Measurements from ENCODE around the gene KCNK1. TPM values are rescaled to one million over a fixed set of nuclear protein-coding genes. Genes with fewer than 3 reads are reported as not detected.

Gene KCNK1
- total RNA-seq, 1 experiment from 2014 or later: not detected

GRCh38 chr1:233625087-233625486 is 11.2 kb downstream of the KCNK1 start:
- Histone ChIP-seq H3K27me3 (replicated peaks; ENCODE audit: control insufficient read depth, insufficient read depth, low read length) (no peaks in the 10 kb centered on the region), H3K4me1 (no peaks in the 10 kb centered on the region), H3K4me3 (ENCODE audit: low read depth, low read length) (no peak overlapping the region), H3K36me3 (ENCODE audit: control insufficient read depth, insufficient read depth, low read length) (no peaks in the 10 kb centered on the region), H3K9me3 (no peaks in the 10 kb centered on the region)
- H3K9me3 Mint-ChIP-seq (ENCODE audit: unreplicated experiment): no peaks in the 10 kb centered on the region
- no peak for DNase-seq
- H3K36me3 Mint-ChIP-seq (ENCODE audit: insufficient read depth, unreplicated experiment): no peaks in the 10 kb centered on the region
- POLR2A ChIA-PET: no interaction called here
- CTCF ChIA-PET: no interaction called here
- intact Hi-C loops (cut with micrococcal nuclease; ENCODE audit: unreplicated experiment): no loop called here
- no peak overlapping the region for H3K27ac Mint-ChIP-seq (ENCODE audit: unreplicated experiment)
- no peak for TF ChIP-seq CTCF (IDR thresholded peaks at IDR 0.05; ENCODE audit: insufficient read depth in 1 of 2, low read depth in 1 of 2, low read length in 1 of 2, severe bottlenecking in 1 of 2, unreplicated experiment in 1 of 2)
- no TSS peak for BruUV-seq (replicated peaks)
- peaks cover 19% of the 10 kb centered on the region for H3K27me3 Mint-ChIP-seq (ENCODE audit: insufficient read depth, unreplicated experiment)
- H3K4me1 Mint-ChIP-seq (ENCODE audit: low read depth, unreplicated experiment): no peaks in the 10 kb centered on the region
- no peak overlapping the region for H3K4me3 Mint-ChIP-seq (ENCODE audit: unreplicated experiment)

- H3K4me1 ChIP-seq: no peaks in the 10 kb centered on the region
- no peaks in the 10 kb centered on the region for H3K9me3 Mint-ChIP-seq (ENCODE audit: unreplicated experiment)
- H3K36me3 Mint-ChIP-seq (ENCODE audit: insufficient read depth, unreplicated experiment): no peaks in the 10 kb centered on the region
- intact Hi-C loops (cut with micrococcal nuclease; ENCODE audit: unreplicated experiment): no loop called here
- POLR2A ChIA-PET: no interaction called here
- H3K4me1 Mint-ChIP-seq (ENCODE audit: low read depth, unreplicated experiment): no peaks in the 10 kb centered on the region
- no peak for TF ChIP-seq CTCF (IDR thresholded peaks at IDR 0.05; ENCODE audit: insufficient read depth in 1 of 2, low read depth in 1 of 2, low read length in 1 of 2, severe bottlenecking in 1 of 2, unreplicated experiment in 1 of 2)
- H3K36me3 ChIP-seq (ENCODE audit: control insufficient read depth, insufficient read depth, low read length): no peaks in the 10 kb centered on the region
- H3K4me3 Mint-ChIP-seq (ENCODE audit: unreplicated experiment): no peak overlapping the region
- no peak for DNase-seq
- BruUV-seq (replicated peaks): no TSS peak
- no peak overlapping the region for H3K4me3 ChIP-seq (ENCODE audit: low read depth, low read length)
- H3K27me3 Mint-ChIP-seq (ENCODE audit: insufficient read depth, unreplicated experiment): peaks cover 19% of the 10 kb centered on the region
- H3K27ac Mint-ChIP-seq (ENCODE audit: unreplicated experiment): no peak overlapping the region
- no peaks in the 10 kb centered on the region for H3K9me3 ChIP-seq
- CTCF ChIA-PET: no interaction called here
- H3K27me3 ChIP-seq (replicated peaks; ENCODE audit: control insufficient read depth, insufficient read depth, low read length): no peaks in the 10 kb centered on the region
Observed at GRCh38 chr1:233625510-233625981, 11.6 kb downstream of the KCNK1 start.

- Mint-ChIP-seq H3K36me3 (ENCODE audit: insufficient read depth, unreplicated experiment) (no peaks in the 10 kb centered on the region), H3K4me1 (ENCODE audit: low read depth, unreplicated experiment) (no peaks in the 10 kb centered on the region), H3K27me3 (ENCODE audit: insufficient read depth, unreplicated experiment) (peaks cover 18% of the 10 kb centered on the region), H3K4me3 (ENCODE audit: unreplicated experiment) (no peak overlapping the region), H3K9me3 (ENCODE audit: unreplicated experiment) (no peaks in the 10 kb centered on the region), H3K27ac (ENCODE audit: unreplicated experiment) (no peak overlapping the region)
- TF ChIP-seq CTCF (IDR thresholded peaks at IDR 0.05; ENCODE audit: insufficient read depth in 1 of 2, low read depth in 1 of 2, low read length in 1 of 2, severe bottlenecking in 1 of 2, unreplicated experiment in 1 of 2): no peak
- no peak for DNase-seq
- CTCF ChIA-PET: no interaction called here
- Histone ChIP-seq H3K27me3 (replicated peaks; ENCODE audit: control insufficient read depth, insufficient read depth, low read length) (no peaks in the 10 kb centered on the region), H3K36me3 (ENCODE audit: control insufficient read depth, insufficient read depth, low read length) (no peaks in the 10 kb centered on the region), H3K9me3 (no peaks in the 10 kb centered on the region), H3K4me1 (no peaks in the 10 kb centered on the region), H3K4me3 (ENCODE audit: low read depth, low read length) (no peak overlapping the region)
- POLR2A ChIA-PET: no interaction called here
- intact Hi-C loops (cut with micrococcal nuclease; ENCODE audit: unreplicated experiment): no loop called here
- no TSS peak for BruUV-seq (replicated peaks)
Observed at GRCh38 chr1:233627376-233627775, 13.5 kb downstream of the KCNK1 start.
